ENCODE data around the gene ORC3.

DNA sequence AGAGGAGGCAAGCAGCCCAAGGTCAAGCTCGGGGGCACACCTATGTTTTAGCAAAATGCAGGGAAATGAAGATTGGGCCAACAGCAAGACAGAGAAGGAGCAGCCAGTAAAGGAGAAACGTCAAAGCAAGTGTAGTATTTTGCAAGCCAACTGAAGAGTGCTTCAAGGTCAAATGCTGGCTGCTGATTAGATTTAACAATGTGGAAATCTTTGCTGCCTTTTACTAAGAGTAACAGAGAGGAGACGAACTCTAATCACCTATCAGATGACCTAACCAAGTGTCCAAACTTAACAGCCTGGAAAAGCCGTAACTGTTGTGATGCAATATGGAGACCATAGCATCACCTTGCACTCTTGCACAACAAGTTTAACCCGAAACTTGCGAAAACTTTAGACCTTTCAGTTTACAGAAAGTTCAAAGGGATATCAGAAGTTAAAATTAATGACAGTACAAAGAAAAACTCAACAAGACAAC is 81.7 kb downstream of the ORC3 start:
- TF ChIP-seq ZNF274 (IDR thresholded peaks at IDR 0.05; ENCODE audit: low read depth, low read length) = no peak
- no peak for TF ChIP-seq YY1 (IDR thresholded peaks at IDR 0.05; ENCODE audit: insufficient read depth, insufficient read length)
- TF ChIP-seq SUZ12 (IDR thresholded peaks at IDR 0.05; ENCODE audit: extremely low read depth, insufficient read depth, insufficient read length) = no peak
